CD4-positive, alpha-beta T cell treated with Interleukin-1 beta for 1 hour (primary cell): ENCODE results near the gene IFT22.
"Not testable (repeated sequence)": the region's sequence is repeated elsewhere in the genome, so short reads cannot be mapped to it uniquely, and the experiment has no call there.

Source experiments
- DNase-seq, 2 donors: peaks; one replicate each; pipeline ENCODE4 v3.0.0-alpha.2; 2020 to 2022

Gene IFT22

DNA sequence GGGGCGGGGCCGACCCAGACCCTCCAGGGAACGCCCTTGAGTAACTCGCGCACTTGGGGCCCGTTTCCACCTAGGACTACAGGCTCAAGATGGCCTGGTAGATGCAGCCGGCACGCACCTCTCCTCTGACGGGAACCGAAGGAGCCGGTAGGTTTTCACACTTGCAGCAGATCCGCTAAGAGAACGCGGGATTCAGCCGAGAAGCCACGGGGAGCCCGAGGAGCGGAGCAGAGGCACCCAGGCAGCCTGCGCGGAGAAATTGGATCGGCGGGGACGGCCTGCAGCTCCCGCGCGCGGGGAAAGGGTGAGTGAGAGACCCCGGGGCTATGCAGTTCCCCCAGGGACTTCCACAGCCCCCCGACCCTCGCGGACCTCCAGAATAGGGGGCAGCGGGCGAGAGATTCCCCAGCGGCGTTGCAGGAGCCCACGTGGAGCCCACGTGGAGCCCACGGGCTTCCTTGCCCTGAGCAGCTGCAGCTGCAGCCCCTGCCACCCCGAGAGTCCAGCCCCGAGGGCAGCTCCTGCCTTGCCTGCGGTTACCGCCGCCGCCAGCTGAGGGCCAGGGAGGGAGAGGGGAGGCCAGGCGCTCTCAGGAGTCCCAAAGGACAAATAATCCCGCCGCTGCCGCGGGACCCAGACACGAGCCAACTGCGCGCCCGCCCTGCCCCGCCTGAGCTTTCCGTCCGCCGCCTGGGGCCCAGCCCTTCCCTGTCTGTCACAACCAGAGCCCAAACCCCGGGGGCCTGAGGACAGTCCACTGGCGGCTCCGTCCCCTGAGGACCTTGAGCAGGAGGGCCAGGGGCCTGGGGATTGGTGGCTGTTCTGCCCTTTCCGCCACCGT is 13.1 kb downstream of the IFT22 start:
- no peak for DNase-seq

DNA sequence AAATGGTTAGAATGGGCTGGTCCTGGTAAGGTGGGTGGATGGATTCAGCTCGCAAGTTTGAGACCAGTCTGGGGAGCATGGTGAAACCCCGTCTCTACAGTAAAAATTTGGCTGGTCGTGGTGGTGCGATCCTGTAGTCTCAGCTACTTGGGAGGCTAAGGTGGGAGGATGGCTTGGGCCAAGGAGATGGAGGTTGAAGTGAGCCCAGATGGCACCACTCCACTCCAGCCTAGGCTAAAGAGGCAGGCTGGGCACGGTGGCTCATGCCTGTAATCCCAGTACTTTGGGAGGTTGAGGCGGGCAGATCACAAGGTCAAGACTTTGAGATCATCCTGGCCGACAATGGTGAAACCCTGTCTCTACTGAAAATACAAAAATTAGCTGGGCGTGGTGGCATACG is 15.3 kb downstream of the IFT22 start:
- no peak for DNase-seq

DNA sequence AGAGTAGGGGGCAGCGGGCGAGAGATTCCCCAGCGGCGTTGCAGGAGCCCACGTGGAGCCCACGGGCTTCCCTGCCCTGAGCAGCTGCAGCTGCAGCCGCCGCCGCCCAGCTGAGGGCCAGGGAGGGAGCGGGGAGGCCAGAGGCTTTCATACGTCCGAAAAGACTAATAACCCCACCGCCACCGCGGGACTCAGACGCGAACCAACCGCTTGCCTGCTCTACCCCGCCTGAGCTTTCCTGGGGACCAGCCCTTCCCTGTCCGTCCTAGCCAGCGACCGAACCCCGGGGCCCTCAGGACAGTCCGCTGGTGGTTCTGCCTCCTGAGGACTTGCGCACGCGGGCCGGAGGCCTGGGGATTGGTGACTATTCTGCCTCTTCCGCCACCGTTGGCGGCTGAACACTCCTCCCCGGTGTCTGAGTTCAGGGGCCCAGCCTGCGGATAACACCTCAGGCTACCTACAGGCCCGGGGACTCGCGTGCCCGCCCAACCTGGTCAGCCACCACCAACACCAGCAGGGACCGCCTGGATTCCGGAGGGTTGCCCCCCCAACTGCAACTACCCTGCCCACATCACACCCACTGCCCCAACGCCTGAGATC is 18.4 kb downstream of the IFT22 start:
- DNase-seq: no peak

DNA sequence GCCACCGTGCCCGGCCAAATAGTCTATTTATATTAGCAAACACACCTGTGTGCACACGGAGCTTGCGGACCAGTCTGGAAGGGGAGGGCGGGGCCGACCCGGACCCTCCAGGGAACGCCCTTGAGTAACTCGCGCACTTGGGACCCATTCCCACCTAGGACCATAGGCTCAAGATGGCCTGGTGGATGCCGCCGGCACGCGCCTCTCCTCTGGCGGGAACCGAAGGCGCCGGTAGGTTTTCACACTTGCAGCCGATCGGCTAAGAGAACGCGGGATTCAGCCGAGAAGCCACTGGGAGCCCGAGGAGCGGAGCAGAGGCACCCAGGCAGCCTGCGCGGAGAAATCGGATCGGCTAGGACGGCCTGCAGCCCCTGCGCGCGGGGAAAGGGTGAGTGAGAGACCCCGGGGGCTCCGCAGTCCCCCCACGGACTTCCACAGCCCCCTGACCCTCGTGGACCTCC is 18.9 kb downstream of the IFT22 start:
- DNase-seq: no peak

DNA sequence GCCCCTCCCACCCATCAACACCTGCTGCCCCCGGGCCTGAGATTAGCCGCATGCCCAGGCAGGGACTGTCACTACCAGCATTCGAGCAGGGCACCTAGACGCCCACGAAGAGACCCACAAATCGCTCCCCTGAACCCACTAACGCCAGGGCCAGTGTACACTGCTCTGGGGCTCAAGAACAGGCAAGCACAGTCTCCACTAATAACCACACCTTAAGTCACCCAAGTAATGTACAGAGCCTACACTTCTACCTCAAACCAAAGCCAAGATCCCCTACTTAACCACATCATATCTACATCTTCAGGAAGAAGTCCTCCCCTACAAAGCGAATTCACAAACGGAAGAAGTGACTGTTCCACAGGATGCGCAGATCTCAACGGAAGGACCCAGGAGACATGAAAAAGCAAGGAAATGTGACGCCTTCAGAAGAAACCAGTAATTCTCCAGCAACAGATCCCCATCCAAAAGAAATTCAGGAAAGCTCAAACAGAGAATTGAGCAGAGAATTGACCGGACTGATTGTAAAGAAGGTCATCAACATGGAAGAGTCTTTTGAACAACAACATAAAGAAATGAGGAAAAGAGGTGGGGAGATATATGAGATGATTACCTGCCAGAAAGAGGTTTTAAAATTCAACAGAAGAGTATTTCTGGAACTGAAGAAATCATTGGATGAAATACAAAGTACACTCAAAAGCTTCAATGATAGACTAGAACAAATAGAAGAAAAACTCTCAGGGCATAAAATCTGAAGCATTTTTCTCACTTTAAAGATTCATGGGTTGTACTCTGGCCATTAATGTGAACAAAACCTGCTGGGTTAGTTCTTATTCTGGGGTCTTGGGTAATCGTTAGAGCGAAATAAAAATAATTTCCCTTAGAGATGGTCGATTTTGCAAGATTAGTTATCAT is 20.9 kb downstream of the IFT22 start:
- DNase-seq: no peak

DNA sequence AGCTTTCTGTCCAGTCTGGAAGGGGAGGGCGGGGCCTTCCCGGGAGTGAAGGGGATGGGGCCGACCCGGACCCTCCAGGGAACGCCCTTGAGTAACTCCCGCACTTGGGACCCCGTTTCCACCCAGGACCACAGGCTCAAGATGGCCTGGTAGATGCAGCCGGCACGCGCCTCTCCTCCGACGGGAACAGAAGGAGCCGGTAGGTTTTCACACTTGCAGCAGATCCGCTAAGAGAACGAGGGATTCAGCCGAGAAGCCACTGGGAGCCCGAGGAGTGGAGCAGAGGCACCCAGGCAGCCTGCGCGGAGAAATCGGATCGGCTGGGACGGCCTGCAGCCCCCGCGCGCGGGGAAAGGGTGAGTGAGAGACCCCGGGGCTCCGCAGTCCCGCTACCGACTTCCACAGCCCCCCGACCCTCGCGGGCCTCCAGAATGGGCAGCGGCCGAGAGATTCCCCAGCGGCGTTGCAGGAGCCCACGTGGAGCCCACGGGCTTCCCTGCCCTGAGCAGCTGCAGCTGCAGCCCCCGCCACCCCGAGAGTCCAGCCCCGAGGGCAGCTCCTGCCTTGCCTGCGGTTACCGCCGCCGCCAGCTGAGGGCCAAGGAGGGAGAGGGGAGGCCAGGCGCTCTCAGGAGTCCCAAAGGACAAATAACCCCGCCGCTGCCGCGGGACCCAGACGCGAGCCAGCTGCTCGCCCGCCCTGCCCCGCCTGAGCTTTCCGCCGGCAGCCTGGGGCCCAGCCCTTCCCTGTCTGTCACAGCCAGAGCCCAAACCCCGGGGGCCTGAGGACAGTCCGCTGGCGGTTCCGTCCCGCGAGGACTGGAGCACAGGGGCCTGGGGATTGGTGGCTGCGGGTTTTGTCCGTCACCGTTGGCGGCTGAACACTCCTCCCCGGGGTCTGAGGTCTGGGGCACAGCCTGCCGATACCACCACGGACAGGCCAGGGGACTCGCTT is 21.8 kb downstream of the IFT22 start:
- DNase-seq: no peak

DNA sequence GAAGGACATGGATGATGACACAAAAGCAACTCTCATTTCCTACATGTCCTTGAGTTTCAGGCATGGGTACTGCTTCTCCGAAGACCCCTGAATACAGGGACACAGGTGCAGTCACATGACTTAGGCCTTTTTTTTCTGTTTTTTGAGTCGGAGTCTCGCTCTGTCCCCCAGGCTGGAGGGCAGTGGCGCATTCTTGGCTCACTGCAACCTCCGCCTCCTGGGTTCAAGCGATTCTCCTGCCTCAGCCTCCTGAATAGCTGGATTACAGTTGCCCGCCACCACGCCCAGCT is 26.8 kb downstream of the IFT22 start:
- no peak for DNase-seq

DNA sequence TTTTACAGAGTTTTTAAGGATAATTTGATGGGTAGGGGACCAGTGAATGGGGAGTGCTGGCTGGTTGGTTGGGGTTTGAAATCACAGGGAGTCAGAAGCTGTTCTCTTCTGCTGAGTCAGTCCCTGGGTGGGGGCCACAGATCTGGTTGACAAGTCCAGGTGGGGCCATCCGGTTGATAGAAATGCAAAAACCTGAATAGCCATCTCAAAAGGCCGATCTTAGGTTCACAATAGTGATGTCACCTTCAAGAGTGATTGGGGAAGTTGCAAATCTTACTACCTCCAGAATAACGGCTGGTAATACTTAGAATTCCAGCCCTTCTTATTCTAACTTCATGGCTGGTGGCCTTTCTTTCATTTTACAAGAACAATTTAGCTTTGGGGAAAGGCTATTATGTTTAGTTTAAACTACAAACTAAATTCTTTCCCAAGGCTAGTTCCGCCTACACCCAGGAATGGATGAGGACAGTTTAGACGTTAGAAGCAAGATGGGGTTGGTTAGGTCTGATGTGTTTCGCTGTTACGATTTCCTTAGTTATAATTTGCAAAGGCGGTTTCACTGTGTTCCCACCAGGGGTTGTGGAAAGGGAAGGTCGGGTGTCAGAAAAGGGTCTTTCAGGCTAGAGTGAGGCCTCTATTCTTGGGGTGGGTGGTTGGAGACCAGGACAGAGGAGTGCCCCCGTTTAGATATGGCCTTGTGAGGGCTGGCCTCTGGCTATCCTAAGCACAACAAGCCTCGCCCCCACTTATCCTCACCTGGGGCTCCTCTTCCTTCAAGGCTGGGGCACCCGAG is 27.4 kb downstream of the IFT22 start:
- no peak for DNase-seq

DNA sequence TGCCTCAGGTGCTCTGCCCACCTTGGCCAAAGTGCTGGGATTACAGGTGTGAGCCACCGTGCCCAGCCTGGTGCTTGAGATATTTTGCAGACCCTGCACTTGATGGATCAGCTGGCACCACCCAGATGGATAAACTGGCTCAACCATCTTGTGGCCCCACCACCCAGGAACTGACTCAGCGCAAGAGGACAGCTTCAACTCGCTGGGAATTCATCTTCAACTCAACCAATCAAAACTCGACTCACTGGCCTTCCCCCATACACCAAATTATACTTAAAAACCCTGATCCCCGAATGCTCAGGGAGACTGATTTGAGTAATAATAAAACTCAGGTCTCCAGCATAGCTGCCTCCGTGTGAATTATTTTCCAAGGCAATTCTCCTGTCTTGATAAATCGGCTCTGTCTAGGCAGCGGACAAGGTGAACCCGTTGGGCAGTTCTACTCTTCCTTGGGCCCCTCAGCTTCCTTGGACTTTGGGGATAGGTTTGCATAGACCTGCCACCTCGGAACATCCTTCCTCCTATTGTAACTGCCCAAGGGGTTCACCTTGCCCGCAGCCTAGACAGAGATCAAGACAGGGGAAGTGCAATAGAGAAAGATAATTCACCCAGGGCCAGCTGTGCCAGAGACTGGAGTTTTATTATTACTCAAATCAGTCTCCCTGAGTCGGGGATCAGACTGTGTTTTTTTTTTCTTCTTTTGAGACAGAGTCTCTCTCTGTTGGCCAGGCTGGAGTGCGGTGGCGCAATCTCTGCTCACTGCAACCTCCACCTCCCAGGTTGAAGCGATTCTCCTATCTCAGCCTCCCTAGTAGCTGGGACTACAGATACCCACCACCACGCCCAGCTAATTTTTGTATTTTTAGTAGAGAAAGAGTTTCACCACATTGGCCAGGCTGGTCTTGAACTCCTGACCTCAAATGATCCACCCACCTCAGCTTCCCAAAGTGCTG is 28.3 kb downstream of the IFT22 start:
- not testable (repeated sequence) for DNase-seq

DNA sequence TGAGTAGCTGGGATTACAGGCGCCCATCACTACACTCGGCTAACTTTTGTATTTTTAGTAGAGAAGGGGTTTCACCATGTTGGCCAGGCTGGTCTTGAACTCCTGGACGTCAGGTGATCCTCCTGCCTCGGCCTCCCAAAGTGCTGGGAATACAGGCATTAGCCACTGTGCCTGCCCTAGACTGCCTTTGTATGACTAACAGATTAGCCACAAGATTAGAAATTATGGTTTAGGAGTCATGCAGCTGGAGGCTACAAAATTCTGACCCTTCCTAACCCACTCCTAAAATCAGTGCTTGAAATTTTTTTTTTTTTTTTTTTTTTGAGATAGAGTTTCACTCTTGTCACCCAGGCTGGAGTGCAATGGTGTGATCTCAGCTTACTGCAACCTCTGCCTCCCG is 29.0 kb downstream of the IFT22 start:
- DNase-seq: not testable (repeated sequence)

DNA sequence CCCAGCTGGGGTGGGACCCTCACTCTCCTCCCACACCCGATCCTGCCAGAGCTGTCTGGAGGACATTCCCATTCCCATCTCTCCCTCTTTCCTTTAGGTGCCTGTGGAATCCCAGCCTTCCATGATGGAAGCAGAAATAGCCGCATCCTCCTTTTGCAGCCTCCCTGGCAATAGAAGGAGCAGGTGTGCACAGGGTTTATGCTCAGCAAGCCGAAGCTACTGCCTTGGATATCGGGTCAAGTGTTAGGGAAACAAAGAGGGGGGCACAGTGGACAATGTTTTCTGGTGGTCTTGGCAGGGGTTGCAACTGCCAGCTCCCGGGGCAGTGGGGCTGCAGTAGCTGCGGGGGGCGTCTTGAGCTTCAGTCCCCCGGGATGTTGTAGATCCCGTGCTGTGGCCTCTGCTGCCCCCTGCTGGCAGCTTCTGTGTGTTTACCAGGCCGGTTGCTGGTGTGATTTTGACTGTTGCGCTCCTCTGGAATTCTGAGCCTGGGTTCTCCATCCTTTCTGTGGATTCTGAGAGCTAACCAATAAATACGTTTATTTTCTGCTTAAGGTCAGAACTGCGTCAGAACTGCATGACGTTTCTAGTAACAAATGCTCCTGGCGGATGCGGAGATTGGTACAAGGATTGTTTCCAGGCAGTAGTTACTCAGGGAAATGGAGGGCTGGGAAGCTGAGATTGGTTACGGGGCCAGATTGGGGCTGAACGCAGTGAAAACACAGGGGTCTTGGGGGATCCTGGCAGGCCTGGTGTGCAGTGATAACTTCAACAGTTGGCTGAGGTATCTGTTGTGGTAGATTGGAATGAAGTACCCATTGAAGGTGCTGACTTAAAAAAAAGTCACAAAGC is 31.2 kb downstream of the IFT22 start:
- peak; percentile 46 to 57 for DNase-seq

DNA sequence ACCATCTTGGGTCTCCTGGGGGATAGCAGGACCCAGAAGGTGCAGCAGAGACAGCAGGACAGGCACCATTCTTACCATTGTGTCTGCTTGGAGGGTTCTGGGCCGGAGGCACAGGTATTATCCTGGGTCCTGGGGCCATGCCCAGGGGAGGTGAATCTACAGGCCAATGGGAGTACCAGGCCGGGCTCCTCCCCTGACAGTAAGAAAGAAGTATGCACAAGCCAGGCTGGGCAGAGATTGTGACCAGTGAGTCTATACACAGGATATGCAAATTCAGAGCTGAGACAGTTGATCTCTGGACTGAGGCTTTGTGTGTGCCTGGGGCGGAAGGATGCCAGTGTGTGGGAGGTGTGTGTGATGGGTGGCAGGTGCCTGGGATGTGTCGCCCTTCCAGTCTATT is 31.9 kb downstream of the IFT22 start:
- DNase-seq: not testable (repeated sequence)

DNA sequence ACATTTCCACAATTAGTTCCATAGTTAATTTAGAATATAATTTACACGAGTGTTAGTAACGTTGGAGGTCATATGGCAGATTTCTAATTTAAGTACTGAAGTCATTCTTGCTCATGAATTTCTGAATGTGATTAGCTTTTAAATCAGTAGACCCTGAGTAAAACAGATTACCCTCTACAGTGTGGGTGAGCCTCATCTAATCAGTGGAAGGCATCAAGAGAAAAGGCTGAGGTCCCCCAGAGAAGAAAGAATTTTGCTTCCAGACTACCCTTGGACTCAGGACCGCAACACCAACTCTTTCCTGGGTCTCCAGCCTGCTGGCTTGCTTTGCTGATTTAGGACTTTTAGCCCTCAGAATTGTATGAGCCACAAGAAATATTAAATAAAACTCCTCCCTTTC is 33.2 kb downstream of the IFT22 start:
- no peak for DNase-seq

DNA sequence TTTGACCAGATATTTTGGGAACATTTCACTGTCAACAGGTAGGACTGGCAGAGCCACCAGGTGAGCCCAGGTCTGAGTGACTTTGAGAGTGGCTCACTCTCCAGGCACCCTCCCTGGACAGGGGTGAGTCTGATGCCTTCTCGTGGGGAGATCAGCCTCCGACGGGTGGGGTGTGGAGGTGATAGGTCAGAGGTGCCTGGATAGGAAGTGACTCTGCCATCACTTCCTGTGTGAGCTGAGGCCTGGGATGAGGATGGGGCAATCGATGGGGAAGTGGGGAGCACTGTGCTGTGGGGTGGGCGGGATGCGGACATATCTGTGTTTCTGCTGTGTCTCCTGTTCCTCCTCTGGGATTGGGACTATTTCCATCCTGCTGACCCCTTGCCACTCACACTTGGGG is 34.6 kb downstream of the IFT22 start:
- no peak for DNase-seq

DNA sequence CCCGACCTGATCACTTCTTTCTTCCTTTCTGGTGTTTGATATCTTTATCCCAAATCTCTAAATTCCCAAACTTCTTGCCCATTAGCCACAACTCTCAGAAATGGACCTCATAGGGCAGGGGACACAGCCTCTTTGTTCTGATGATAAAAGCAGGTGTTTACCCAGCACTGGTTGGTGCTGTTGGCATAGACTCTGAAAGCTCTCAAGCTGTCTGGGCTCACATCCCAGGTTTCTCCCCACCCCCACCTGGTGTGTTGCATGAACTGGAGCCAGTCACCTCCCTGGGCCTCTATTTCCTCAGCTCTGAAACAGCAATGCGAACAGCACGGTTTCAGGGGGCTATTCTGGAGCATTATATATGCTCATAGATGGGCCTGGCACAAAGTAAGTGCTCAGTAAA is 35.7 kb downstream of the IFT22 start:
- not testable (repeated sequence) for DNase-seq

DNA sequence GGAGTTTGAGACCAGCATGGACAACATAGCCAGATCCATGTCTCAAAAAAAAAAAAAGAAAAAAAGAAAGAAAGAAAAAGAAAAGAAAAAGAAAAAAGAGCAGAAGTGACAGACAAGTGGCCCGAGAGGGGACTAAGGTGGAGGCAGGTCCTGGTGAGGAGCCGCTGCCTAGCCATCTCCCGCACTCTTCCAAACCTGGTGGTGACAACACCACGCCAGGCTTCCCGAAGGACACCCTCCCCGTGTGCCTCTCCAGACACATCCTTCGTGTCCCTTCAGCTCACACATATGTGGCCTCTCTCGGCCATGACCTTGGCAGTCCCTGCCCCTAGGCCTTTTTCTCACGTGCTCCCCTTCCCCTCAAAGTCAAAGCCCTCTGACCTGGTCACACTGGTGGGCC is 36.4 kb downstream of the IFT22 start:
- no peak for DNase-seq

DNA sequence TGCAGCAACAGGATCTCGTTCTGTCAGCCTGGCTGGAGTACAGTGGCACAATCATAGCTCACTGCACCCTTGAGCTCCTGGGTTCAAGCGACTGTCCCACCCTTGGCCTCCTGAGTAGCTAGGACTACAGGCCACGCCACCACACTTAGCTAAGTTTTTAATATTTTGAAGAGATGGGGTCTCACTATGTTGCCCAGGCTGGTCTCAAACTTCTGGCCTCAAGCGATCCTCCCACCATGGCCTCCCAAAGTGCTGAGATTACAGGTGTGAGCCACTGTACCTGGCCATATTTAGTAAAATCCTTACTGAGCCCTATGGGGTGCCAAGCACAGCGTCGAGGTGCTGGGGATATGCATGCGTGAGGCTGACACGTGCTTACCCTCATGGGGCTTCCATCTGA is 40.7 kb downstream of the IFT22 start:
- DNase-seq: not testable (repeated sequence)

DNA sequence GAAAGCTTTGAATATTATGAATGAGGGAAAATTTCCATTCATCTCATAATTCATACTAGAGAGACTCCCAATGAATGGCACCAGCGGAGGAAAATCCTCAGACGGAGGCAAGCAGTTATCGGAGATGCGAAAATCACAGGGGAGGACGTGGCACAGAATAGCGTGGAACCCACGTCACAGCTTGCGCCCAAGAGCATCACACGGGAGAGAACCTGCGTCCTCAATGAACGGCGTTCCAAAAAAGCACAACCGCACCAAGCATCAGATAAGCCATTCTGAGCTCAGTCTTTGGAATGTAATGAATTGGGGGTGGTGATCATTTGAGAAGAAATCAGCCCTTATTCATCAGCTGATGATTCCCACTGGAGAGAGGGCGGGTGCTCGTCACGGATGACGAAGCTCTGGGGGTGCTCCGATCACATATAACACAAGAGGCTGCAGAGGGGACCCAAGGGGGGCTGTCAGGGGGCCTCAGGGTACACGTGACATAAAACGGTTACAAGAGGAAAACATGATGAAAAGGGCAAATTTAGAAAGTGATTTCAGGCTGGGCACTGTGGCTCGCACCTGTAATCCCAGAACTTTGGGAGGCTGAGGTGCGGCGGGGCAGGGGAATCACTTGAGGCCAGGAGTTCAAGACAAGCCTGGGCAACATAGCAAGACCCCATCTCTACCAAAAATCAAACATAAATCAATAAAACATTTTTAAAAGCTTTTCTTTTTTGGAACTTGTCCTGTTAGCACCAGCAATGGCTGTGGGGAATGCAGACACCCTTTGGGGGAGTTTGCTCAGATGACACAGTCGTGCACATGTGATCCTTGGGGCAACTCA is 42.9 kb downstream of the IFT22 start:
- DNase-seq: no peak

DNA sequence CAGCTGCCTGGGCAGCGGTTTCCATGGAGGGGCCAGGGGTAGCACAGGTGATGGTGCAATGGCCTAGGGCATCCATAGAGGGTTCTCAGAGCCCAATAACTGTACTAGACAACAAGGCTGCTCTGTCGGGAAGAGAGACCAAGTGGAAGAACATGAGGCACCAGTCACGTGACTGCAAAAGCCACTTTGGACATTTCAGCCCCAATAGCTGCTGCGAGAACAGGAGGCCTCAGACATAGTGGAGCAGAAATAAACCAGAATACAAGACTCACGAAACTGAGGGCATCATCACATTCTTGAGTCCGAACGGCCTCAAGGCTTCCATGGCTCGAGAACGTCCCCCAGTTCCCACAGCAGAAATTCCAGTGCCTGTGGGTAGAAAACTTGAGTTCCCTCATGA is 44.5 kb downstream of the IFT22 start:
- no peak for DNase-seq
